ENCODE measurements around the gene CLCC1.
"Not testable (repeated sequence)": the region's sequence is repeated elsewhere in the genome, so short reads cannot be mapped to it uniquely, and the experiment has no call there.

The CLCC1 gene

GRCh38 chr1:108963052-108963686, at the start of gene CLCC1:
CLCC1 (minus strand) TSS chr1:108963484; CDS start chr1:108950437, 13,047 bp downstream.
- peak; percentile 87 for DNase-seq (ENCODE audit: low read depth)

- no peak for DNase-seq (ENCODE audit: low read depth)
Measured at GRCh38 chr1:109011335-109011734, 48.1 kb upstream of the CLCC1 start.

- not testable (repeated sequence) for DNase-seq (ENCODE audit: low read depth)
Measured at GRCh38 chr1:108996622-108997021, 33.3 kb upstream of the CLCC1 start.

- no peak for DNase-seq (ENCODE audit: low read depth)
Measured at GRCh38 chr1:108983114-108983513, 19.8 kb upstream of the CLCC1 start.

- DNase-seq (ENCODE audit: low read depth): no peak
Measured at GRCh38 chr1:108976658-108977057, 13.4 kb upstream of the CLCC1 start.

DNA sequence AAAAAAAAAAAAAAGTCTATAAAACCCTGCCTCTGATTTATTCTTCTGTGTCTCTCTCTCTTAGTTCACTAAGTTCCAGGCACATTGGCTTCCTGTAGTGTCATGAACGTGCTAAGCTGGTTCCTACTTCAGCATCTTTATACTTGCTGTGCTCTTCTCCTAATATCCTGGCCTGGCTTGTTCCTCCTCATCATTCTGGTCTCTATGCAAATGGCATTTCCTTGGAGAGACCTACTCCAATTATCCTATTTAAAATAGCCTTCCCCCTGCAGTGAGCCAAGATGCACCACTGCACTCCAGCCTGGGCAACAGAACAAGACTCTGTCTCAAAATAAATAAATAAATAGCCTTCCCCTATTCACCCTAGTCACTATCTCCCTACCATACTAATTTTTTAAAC, 9.7 kb upstream of the CLCC1 start:
- no peak for DNase-seq (ENCODE audit: low read depth)

DNA sequence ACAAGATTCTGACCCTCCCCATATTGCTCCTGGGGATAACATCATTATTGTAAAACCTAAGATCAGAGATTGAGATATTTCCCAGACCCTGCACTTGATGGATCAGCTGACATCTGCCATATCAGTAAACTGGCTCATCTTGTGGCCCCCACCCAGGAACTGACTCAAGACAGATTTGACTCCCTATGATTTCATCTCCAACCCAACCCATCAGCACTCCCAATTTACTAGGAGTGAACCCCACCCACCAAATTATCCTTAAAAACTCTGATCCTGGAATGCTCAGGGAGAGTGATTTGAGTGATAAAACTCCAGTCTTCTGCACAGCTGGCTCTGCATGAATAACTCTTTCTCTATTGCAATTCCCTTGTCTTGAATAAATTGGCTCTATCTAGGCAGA, 6.1 kb upstream of the CLCC1 start:
- no peak for DNase-seq (ENCODE audit: low read depth)

- DNase-seq (ENCODE audit: low read depth): no peak
Measured at GRCh38 chr1:108962681-108963051, 618 bp downstream of the CLCC1 start.

DNA sequence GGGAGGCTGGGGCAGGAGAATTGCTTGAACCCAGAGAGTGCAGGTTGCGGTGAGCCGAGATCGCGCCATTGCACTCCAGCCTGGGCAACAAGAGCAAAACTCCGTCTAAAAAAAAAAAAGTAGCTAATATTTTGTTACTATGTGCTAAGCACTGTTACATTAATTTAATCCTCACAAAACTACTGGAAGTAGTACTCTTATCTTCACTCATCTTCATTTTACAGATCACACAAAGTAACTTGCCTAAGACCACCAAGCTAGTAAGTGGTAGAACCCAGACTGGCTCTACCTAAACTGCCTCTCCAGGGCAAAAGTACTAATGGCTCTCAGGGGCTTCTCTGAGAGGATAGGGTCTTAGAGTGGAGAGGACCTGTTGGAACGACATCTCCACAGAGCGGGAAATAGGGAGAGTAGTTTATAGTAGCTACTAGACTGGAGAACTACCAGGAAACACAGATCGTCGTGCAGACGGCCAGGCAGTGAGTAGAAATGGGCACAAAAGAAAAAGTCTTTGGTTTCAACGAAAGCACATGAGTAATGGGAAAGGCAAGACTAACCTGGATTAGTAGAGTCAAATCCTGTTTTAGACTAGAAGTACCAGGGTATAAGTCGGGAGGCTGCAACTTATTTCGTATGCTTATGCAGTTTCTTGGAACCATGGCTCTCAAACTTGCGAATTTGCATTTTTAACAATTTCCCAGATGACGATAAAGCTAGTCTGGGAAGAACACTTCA, 1.4 kb downstream of the CLCC1 start:
- DNase-seq (ENCODE audit: low read depth): no peak

DNA sequence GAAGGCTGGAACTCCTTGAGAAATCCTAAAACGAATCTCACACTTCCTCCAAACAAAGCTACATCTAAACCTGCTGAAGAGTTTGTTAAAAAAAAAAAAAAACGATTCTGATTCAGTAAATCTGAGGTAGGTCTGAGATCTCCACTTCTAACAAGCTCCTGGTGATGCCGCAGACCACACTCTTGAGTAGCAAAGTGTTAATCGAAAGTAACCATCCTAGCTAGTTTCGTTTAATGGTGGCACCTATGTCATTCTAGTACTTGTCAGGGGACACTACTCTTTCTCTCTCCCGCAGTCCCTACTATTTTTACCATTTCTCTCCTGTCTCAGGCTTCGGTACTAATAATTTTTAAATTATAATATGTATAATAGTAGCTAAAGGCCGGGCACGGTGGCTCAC, 2.1 kb downstream of the CLCC1 start:
- DNase-seq (ENCODE audit: low read depth): no peak

GRCh38 chr1:108960719-108961118, 2.6 kb downstream of the CLCC1 start:
- no peak for DNase-seq (ENCODE audit: low read depth)

GRCh38 chr1:108957888-108958287, 5.4 kb downstream of the CLCC1 start:
- no peak for DNase-seq (ENCODE audit: low read depth)

DNA sequence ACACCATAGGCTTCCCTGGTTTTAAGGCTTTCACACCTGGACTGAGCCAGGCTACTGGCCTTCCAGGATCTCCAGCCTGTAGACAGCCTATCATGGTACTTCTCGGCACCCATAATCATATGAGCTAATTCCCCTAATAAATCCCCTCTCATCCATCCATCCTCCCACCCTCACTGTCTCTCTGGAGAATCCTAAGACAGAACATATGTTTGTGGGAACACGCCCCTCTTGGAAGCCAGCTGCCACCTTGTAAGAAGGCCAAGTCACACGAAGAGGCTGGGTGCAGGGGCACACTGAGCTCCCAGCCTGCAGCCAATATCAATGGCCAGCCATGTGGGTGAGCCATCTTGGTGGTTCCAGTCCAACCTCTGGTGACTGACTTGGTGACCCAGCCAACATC, 7.4 kb downstream of the CLCC1 start:
- DNase-seq (ENCODE audit: low read depth): no peak

- no peak for DNase-seq (ENCODE audit: low read depth)
Measured at GRCh38 chr1:108955111-108955510, 8.2 kb downstream of the CLCC1 start.

DNA sequence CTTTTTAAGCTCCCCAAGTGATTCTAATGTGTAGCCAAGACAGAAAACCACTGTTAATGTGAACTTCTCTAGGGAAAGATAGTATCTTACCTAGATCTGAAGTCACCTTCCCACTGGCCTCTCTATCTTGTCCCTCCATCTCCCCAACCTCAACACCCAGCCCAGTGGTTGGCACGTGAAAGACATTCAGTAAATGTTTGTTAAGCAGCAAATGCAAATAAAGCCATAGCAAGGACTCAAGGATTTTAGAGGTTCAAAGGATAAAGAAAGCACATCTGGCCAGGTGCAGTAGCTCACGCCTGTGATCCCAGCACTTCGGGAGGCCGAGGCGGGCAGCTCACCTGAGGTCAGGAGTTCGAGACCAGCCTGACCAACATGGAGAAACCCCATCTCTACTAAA, 9.8 kb downstream of the CLCC1 start:
- no peak for DNase-seq (ENCODE audit: low read depth)

DNA sequence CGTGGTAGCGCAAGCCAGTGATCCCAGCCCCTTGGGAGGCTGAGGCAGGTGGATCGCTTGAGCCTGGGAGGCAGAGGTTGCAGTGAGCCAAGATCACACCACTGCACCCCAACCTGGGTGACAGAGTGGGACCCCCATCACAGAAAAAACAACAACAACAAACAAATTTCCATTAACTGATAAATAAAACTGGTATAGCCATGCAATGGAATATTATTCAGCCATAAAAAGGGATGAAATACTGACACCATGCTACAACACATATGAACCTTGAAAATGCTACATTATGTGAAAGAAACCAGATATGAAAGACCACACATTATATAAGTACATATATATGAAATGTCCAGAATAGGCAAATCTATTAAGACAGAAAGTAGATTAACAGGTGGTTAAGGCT, 12.0 kb downstream of the CLCC1 start:
- DNase-seq (ENCODE audit: low read depth): no peak

DNA sequence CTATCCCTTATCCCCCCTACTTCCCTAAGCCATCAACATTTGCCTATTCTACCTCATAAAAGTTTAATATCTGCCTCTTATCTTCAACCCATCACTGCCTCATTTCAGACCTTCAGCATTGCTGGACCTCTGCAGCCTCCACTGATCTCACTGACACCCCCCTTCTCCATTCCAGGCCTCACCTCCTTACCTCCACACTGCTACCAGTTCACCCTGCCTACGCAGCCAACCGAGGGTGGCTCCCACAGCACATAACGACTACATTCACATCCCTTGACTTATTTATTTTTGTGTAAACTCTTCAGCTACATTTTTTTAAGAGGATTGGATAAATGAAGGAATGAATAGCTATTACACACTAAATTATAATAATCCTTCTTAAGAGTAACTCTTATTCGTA, 14.2 kb downstream of the CLCC1 start:
- DNase-seq (ENCODE audit: low read depth): no peak

- DNase-seq (ENCODE audit: low read depth): no peak
Measured at GRCh38 chr1:108947871-108948525, 15.3 kb downstream of the CLCC1 start.

DNA sequence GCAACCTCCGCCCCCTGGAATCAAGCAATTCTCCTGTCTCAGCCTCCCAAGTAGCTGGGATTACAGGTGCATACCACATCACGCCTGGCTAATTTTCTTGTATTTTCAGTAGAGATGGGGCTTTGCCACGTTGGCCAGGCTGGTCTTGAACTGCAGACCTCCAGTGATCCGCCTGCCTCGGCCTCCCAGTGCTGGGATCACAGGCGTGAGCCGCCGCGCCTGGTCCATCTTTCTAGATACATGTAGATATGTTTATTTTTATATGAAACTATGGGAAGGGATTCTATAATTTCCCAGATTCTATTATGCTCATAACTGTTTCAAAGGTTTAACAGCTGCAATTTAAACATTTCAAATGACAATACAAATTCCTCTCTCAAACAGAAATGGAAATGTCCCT, 27.1 kb downstream of the CLCC1 start:
- DNase-seq (ENCODE audit: low read depth): no peak

DNA sequence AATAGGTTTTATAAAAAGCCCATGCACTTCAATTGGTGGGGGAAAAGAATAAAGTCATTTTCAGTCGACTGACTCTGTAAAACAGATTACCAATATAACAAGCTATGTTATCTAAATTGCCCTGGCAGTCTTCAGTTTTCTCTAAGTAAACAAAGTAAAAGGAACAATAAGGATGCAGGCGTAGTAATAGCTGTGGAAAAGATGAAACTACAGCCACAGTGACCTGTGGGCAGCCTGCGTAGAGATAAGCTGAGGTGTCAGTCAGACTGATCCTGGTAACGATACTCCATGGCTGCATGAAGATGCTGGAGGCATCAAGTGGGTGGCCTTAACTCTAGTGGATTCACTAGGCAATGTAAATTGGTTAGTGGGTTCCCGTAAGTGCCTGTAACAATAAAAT, 29.3 kb downstream of the CLCC1 start:
- DNase-seq (ENCODE audit: low read depth): no peak

DNA sequence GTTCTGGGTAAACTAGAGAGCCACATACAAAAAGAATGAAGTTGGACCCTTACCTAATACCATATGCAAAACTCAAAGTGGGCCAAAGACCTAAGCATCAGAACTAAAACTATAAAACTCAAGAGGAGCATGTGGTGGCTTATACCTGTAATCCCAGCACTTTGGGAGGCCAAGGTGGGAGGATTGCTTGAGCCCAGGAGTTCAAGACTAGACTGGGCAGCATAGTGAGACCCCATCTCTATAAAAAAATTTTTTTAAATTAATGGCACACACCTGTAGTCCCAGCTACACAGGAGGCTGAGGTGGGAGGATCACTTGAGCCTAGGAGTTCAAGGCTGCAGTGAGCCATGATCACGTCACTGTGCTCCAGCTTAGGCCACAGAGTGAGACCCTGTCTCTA, 35.7 kb downstream of the CLCC1 start:
- DNase-seq (ENCODE audit: low read depth): not testable (repeated sequence)

- DNase-seq (ENCODE audit: low read depth): no peak
Measured at GRCh38 chr1:108925920-108926319, 37.4 kb downstream of the CLCC1 start.

GRCh38 chr1:108916788-108917187, 46.5 kb downstream of the CLCC1 start:
- DNase-seq (ENCODE audit: low read depth): no peak

Measured in activated T-helper 9 cell treated with anti-CD3 and anti-CD28 coated beads, Interleukin-2, amount 50 U/mL, for 16 hours (primary cell).